ENCODE data around the gene GPRIN3. TPM values are rescaled to one million over a fixed set of nuclear protein-coding genes. Genes with fewer than 3 reads are reported as not detected.

Gene GPRIN3
- total RNA-seq, 1 experiment from 2014 or later = 0.48 TPM

- Histone ChIP-seq H3K4me1 (ENCODE audit: insufficient read depth, low read length) (no peaks in the 10 kb centered on the region), H3T11ph (ENCODE audit: low read length) (no peak overlapping the region), H3K4ac (ENCODE audit: low read depth, low read length) (no peak overlapping the region), H2BK5ac (ENCODE audit: insufficient read length, low read length) (no peak overlapping the region), H3K23ac (ENCODE audit: insufficient read length, low read depth, low read length) (no peak overlapping the region), H3K9ac (ENCODE audit: extremely low read depth, insufficient read length, low read length) (no peak overlapping the region), H2BK120ac (ENCODE audit: low read depth, low read length, poor library complexity, severe bottlenecking) (no peak overlapping the region), H2BK20ac (ENCODE audit: low read depth, low read length, poor library complexity, severe bottlenecking) (no peak overlapping the region), H3K9me3 (ENCODE audit: control insufficient read depth, low read depth, low read length) (no peaks in the 10 kb centered on the region), H3K23me2 (ENCODE audit: insufficient read length, low read depth, low read length, poor library complexity, severe bottlenecking) (no peaks in the 10 kb centered on the region), H2AK5ac (ENCODE audit: insufficient read length, low read length) (no peak overlapping the region), H4K20me1 (ENCODE audit: control insufficient read depth, insufficient read depth, insufficient read length) (no peaks in the 10 kb centered on the region), H4K8ac (replicated peaks; ENCODE audit: insufficient read length, low read depth, low read length) (no peak overlapping the region), H2AFZ (ENCODE audit: low read length) (no peak overlapping the region), H4K5ac (ENCODE audit: insufficient read length, low read depth, low read length) (no peak overlapping the region), H3K4me2 (ENCODE audit: insufficient read depth, insufficient read length, low read length) (no peak overlapping the region), H3K14ac (ENCODE audit: insufficient read depth, low read length) (no peak overlapping the region), H2BK12ac (ENCODE audit: insufficient read length, low read depth, low read length) (no peak overlapping the region), H3K18ac (ENCODE audit: insufficient read length, low read depth, low read length) (no peak overlapping the region), H4K91ac (ENCODE audit: insufficient read length, low read depth, low read length) (no peak overlapping the region), H3K79me1 (ENCODE audit: insufficient read depth, low read depth, low read length, poor library complexity, severe bottlenecking) (no peaks in the 10 kb centered on the region), H3K56ac (ENCODE audit: insufficient read length, low read depth, low read length) (no peak overlapping the region), H3K27me3 (ENCODE audit: insufficient read depth, low read length) (no peaks in the 10 kb centered on the region), H2BK15ac (ENCODE audit: low read depth, low read length) (no peak overlapping the region), H3K79me2 (ENCODE audit: insufficient read depth, low read length) (no peaks in the 10 kb centered on the region), H3K27ac (ENCODE audit: insufficient read length, low read depth, low read length) (no peak overlapping the region)
- H3K9me3 Mint-ChIP-seq = no peaks in the 10 kb centered on the region
- no peaks in the 10 kb centered on the region for H3K36me3 Mint-ChIP-seq (ENCODE audit: insufficient read depth in 1 of 3, low read depth in 3 of 3)
- no peak overlapping the region for H3K4me3 Mint-ChIP-seq
- no peaks in the 10 kb centered on the region for H3K27me3 Mint-ChIP-seq (ENCODE audit: low read depth)
- peaks cover 5 to 9% of the 10 kb centered on the region in 2 experiments; a peak in 3 of 4 replicates for H3K4me1 Mint-ChIP-seq
- no CpG with 5 or more reads among the region's 5 CpGs for WGBS (ENCODE audit: extremely low coverage, insufficient read length, low lambda C conversion rate)
- DNase-seq = no peak
- no peak for TF ChIP-seq CTCF (conservative IDR thresholded peaks at IDR 0.05)
- H3K27ac Mint-ChIP-seq = no peak overlapping the region; a peak in 1 of 7 replicates
These were observed 64.5 kb downstream of the GPRIN3 start for GRCh38 chr4:89242864-89243732.

Data from H9 (cell line).